AG10803 (cell line): ENCODE data around the gene COX19.
"Not testable (repeated sequence)": the region's sequence is repeated elsewhere in the genome, so short reads cannot be mapped to it uniquely, and the experiment has no call there.

Experiments used
- DNase-seq: peaks from one replicate; pipeline ENCODE4 v3.0.0; 2010; ENCODE audit warnings: low read depth
- H3K4me3 ChIP-seq: 2 replicates; pipeline ENCODE4 v1.5.1; 2011; ENCODE audit warnings: mild to moderate bottlenecking, low read length, control low read depth
- TF ChIP-seq, protein P1 (sequence below): conservative IDR thresholded peaks from 2 replicates; pipeline ENCODE4 v1.5.1; 2011; ENCODE audit warnings: mild to moderate bottlenecking, low read length, control low read depth, inconsistent platforms

The COX19 gene

DNA sequence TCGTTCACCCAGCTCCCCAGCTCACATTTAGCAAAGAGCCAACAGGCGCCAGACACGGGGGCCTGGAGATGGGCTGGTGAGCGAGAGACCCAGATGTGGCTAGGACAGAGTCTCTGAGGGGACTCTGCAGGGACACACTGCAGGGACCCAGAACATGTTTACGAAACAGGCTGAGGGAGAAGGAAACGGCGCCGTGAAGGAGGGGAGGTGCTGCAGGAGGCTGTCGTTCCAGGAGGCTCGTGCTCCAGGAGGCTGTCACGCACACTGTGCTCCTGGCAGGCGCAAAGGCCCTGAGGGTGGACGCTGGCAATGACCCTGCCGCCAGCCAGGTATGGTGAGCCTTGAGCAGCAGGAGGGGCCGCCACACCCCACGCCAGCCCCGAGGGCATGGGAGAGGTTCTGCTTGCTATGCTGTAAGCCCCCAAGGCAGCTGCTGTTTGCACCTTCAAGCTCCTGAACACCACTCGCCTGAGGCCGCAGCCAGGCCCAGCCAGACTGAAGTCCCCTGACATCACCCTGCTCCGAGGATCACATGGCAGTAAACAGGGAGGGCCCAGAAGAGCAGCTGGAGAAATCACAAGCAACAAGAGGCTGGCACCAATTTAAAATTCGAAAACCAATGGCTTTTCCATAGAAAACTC, 48.2 kb downstream of the COX19 start:
- TF ChIP-seq, protein P1, sequence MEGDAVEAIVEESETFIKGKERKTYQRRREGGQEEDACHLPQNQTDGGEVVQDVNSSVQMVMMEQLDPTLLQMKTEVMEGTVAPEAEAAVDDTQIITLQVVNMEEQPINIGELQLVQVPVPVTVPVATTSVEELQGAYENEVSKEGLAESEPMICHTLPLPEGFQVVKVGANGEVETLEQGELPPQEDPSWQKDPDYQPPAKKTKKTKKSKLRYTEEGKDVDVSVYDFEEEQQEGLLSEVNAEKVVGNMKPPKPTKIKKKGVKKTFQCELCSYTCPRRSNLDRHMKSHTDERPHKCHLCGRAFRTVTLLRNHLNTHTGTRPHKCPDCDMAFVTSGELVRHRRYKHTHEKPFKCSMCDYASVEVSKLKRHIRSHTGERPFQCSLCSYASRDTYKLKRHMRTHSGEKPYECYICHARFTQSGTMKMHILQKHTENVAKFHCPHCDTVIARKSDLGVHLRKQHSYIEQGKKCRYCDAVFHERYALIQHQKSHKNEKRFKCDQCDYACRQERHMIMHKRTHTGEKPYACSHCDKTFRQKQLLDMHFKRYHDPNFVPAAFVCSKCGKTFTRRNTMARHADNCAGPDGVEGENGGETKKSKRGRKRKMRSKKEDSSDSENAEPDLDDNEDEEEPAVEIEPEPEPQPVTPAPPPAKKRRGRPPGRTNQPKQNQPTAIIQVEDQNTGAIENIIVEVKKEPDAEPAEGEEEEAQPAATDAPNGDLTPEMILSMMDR, result no peak
- H3K4me3 ChIP-seq, result no peak overlapping the region

DNA sequence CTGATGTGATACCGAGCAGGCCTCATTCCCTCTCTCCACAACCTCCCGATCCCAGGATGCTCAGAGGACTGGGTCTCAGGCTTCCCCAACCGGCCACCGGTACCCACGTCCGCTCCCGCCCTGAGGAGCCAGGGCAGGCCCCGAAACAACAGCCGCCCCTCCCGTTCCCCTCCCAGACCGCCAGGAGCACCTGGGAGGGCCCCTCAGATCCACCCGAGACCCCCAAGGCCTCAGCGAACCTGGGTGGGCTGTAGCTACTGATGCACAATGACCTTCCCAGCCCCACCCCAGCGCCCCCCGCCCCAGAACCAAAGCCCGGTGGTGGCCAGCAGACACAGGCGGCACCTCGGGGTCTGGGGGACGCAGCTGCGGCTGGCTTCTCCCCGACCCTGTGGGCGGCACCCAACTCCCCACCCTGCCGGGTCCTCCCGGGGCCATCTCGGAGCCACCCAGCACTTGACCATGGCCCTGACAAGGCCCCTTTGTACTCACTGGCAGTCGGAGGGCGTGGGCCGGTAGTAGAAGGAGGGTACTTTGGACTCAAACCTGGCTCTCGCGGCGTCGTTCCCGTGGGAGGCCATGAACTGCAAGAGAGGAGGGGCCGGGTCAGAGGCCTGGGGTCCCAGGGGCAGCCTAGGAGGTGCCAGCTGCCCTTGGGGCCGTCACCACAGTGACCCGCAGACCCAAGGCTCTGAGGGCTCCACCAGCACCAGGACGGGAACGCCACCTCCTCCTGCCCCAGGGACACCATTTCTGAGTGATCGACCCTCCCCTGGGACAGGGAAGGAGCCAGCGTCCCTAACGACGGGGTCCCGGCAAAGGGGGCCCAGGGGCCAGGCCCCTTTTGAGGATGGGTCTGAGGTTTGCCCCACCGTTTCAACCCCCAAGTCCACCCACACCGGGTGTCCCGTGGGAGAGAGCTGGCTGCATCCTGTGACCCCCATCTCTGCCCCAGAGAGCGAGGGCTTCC, 49.0 kb downstream of the COX19 start:
- TF ChIP-seq, protein P1, result no peak
- no peak for DNase-seq
- no peak overlapping the region for H3K4me3 ChIP-seq

More for the DNA sequence above, 48.2 kb downstream of the COX19 start:
- no peak for DNase-seq

DNA sequence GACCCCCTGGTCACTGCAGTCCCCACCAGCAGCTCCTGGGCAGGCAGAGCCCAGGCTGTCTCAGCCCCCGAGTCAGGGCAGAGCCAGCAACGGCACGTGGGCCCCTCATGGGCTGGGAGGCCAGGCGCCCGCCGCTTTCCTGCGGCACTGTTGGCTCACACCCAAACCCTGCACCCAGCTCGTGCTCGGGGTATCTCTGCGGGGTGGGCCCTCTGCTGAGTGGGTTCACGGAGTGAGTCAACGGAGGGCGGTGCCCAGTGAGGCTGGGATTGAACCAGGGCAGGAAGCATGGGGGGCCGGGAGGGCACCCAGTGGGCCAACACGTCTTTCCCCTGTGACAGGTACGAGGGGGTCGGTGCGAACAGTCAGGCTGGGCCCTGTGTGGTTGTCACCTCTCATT, 49.7 kb downstream of the COX19 start:
- TF ChIP-seq, protein P1, result no peak
- DNase-seq, result no peak
- no peak overlapping the region for H3K4me3 ChIP-seq

DNA sequence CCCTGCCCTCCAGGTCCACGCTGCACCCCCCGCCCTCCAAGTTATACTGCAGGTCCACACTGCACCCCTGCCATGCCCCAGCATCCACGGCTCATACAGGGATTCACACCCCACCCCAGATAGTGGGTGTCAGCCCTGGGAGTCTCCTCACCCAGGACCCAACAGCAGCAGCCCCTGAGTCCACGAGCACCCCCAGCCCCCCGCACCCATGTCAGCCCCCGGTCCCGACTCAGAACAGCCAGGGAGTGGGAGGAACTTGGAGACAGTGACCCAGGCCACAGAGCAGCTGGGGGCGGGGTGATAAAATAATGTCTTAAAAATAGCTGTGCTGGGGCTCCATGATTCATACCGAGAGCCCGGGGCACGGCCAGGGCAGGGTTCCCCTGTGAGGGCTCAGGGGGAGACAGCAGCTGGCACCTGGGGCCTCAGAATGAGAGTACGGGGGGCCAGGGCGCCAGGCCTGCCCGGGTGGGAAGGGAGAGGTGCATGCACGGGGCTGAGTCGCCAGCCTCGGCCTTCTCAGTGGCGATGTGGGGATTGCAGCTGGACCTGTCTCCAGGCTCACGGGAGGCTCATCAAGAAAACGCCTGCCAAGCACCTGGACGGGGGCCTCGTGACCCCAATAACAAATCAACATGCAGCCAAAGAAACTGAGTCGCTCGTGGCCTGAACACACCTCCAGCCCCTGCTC, 50.7 kb downstream of the COX19 start:
- no peak overlapping the region for H3K4me3 ChIP-seq
- DNase-seq, result no peak
- TF ChIP-seq, protein P1, result no peak

DNA sequence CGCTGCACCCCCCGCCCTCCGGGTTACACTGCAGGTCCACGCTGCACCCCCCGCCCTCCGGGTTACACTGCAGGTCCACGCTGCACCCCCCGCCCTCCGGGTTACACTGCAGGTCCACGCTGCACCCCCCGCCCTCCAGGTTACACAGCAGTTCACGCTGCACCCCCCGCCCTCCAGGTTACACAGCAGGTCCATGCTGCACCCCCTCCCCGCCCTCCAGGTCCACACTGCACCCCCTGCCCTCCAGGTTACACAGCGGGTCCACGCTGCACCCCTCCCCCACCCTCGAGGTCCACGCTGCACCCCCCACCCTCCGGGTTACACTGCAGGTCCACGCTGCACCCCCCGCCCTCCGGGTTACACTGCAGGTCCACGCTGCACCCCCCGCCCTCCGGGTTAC, 51.3 kb downstream of the COX19 start:
- not testable (repeated sequence) for H3K4me3 ChIP-seq

DNA sequence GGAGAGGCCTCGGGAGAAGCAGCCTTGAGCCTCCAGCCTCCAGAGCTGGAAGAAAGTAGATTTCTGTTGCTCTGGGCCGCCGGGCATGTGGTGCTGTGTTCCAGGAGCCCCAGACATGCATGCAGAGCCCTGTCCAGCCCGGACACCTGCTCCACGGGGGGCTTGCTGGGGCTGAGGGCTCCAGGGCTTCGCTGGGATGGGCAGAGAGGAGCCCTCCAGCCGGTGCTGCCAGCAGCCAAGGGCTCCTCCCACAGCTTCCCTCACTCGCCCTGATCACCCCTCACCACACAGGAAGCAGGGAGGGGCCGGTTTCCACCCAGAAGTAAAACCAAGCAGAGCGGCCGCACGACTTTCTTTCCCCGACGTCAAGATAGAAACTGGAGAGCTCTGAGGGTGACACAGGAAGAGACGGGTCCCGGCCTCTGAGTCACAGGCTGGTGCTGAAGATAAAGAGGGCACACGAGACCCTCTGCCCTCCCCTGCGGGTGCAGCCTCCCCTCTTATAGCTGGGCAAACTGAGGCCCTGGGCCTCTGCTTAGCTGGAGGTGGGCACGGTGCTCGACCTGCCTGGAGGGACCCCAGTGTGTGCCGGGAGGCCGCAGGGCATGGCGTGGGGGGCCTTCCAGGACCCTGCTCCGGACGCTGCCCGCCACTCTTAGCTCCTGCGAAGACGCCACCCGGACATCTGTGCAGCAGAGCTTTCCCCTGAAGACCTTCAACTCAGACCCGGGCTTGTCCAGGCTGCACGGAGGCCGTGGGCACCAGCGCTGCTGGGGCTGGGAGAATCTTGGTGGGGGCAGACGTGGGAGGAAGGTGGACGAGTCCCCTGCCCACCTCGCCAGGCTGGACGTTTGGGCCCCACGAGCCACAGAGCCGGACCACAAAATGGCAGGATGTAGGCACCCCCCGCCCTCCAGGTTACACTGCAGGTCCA, 52.0 kb downstream of the COX19 start:
- TF ChIP-seq, protein P1, result no peak
- no peak overlapping the region for H3K4me3 ChIP-seq
- peak; percentile 37 for DNase-seq

More for the DNA sequence above, 51.3 kb downstream of the COX19 start:
- DNase-seq, result not testable (repeated sequence)
